DMS153 treated with DMSO at 0.1 percent for 48 hours (cell line): ENCODE results near the gene PIGS.
"Not testable (repeated sequence)": the region's sequence is repeated elsewhere in the genome, so short reads cannot be mapped to it uniquely, and the experiment has no call there.

Experiments used
- DNase-seq: peaks from one replicate; lab custom pipeline; 2025; ENCODE audit not compliant: unreplicated experiment; lab: John Stamatoyannopoulos, UW

The PIGS gene

DNA sequence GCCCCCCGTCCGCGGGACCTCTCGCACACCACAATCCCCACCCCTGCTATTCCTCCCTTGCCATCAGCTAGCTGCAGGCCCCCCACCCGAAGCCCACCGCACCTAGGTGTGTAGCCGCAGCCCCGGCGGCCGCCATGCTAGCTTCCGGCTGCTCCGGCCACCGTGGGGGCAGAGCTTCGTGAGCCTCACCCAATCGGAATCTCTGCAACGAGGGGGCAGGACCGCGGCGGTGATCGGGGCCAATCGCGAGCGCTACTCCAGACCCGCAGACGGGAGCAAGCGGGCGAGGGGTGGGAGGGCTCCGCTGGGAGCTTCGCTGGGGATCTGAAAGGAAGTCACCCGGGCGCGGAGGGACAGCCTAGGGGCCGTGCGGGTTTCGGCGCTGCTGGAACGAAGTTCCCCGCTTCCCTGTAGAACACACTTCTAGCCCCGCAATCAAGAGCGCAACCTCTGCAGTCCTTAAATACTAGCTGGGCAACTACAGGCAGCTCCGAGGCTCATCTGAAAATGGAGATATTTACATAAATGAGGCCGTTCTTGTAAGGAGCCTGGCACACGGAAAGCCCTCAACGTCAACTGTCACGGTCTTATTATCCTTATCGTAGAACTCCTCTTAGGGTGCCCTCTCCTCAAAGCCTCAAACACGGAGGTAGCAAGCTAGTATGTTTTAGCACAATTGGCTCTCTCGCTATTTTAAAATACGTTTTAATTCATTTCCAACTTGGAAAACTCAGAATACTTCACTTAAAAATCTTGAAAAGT is at the start of gene PIGS:
TSS of gene PIGS (minus strand) at position 164 of the 762 bp plus-strand sequence. CDS start at position 136, 28 bp downstream.
- peak; percentile 82 for DNase-seq

DNA sequence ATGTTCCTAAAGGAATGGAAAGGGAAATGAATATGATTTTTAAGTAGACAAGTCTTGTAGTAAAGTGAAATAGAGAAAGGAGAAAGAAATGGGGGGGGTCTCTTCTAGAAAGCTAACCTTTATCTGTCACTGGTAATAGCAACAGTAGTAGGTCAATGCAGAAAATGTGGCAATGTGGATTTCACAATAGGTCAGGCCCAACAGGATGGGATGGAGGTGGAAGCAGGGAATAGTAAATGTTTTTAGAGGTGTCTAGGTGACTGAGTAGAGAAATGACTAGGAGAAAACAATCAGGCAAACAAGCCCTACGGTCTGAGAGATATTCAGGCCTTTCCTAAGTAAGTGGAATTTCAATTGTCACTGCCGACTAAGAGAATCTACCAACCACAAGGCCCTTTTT is 48.7 kb upstream of the PIGS start:
- DNase-seq = no peak

DNA sequence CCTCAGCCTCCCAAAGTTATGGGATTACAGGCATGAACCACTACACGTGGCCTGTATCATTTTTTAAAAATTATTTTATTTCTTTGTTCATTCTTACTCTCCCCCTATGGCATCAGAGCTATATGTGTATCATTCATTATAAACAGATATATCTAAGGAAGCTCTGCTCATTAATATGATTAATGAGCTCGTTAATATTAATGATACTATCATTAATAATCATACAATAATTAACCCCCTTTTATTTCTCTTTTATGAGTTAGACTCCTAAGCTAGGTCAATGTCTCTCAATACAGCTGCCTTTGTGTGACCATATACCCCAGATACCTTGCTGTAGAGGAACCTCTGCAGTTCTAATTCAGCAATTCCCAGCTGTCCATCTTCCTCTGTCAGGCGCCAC is 47.1 kb upstream of the PIGS start:
- DNase-seq = no peak

GRCh38 chr17:28616281-28616680 is 45.0 kb upstream of the PIGS start:
- no peak for DNase-seq

GRCh38 chr17:28615260-28615940 is 44.1 kb upstream of the PIGS start:
- DNase-seq = no peak

GRCh38 chr17:28613931-28614381 is 42.6 kb upstream of the PIGS start, which contains the start of gene RSKR:
Gene RSKR (minus strand): TSS chr17:28614185. CDS start chr17:28614161, 24 bp downstream.
- DNase-seq = no peak

GRCh38 chr17:28612936-28613872 is 41.9 kb upstream of the PIGS start:
- DNase-seq = peak; percentile 44

- peak; percentile 26 for DNase-seq
These were observed 41.2 kb upstream of the PIGS start for GRCh38 chr17:28612531-28612930.

DNA sequence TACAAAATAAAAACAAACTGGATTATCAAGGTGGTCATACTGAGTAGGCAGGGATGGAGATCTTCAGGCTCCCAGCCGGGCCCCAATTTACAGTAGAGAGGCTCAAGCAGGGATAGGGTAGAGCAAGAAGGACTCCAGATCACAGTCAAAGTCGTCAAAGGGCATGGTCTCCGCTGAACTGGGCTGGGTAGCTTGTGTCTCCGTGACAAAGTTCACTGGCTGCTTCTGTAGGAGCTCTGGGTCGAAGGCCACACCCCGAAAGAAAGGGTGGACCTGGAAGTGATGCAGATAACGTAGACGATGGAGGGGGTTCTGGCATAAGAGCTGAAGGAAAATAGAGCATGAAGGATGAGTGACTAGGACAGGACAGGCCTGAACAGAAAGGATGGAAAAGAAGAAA is 39.1 kb upstream of the PIGS start:
- DNase-seq = no peak

DNA sequence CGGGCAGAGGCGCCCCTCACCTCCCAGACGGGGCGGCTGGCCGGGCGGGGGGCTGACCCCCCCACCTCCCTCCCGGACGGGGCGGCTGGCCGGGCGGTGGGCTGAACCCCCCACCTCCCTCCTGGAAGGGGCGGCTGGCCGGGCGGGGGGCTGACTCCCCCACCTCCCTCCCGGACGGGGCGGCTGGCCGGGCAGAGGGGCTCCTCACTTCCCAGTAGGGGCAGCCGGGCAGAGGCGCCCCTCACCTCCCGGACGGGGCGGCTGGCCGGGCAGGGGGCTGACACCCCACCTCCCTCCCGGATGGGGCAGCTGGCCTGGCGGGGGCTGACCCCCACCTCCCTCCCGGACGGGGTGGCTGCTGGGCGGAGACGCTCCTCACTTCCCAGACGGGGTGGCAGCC is 32.7 kb upstream of the PIGS start:
- not testable (repeated sequence) for DNase-seq

DNA sequence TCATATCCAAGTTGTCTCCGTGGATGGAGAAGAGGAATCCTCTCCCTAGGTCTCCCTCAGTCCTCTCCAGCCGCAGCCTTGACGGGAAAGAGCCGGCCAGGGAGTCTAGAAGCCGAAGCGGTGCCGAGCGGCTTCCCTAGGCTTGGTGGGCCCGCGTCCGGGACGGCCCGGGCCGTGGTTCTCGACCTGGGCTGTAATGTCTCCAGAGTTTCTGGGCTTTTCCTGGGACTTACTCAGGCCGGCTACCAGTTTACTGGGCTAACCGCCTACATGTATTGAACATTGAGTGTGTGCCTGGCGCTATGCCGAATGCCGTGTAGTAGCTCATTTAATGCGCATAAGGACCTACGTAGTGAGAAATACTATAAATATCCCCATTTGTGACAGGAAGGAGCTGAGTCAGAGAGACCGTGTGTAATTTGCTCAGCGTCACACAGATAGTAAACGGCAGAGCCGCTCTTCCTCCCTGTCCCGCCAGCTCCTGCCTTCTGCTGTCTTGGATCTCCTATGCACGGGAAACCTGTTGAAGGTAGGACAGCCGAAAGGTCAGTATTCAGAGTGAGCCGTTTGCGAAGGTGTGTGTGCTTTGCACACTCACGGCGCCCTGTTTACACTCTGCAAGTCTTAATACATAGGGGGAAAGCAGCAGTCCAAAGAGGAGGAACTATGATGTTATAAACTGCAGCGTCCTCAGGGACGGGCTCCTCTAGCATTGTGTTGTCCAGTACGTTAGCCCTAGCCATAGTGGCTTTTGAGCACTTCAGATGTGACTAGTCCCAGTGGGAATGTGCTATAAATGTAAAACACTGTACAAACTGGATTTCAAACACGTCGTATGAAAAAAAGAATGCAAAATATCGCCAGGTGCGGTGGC is 28.2 kb upstream of the PIGS start:
- peak; percentile 61 for DNase-seq

DNA sequence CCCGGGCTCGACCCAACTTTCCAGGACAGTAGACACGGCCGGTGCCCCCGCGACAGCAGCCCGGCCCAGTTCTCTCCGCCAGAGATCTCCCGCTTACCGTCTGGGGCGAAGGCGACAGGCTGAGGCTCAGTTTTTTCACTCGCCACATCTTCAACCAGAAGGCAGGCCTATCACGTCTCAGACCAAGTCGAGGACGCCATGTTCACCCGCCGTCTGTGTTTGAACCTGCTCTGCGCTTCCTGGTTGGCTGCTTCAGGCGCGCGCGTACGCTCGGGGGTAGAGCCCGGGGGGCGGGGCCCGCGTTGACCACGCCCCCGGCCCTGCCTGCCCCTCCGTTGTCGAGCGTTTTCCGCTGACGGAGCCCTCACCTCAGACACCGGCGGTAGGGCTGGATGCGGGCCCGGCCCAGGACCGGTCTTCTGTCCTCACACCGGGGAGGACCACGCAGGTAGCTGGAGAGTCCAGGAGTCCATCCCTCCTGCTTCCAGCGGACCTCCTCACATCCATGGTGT is 27.5 kb upstream of the PIGS start, which contains the start of gene SPAG5:
TSS of gene SPAG5 (minus strand) at position 227 of the 512 bp plus-strand sequence. CDS start at position 148, 79 bp downstream.
- DNase-seq = peak; percentile 95

- DNase-seq = no peak
These were observed 27.1 kb upstream of the PIGS start for GRCh38 chr17:28598389-28598788.

GRCh38 chr17:28597606-28598383 is 26.5 kb upstream of the PIGS start:
- DNase-seq = no peak

DNA sequence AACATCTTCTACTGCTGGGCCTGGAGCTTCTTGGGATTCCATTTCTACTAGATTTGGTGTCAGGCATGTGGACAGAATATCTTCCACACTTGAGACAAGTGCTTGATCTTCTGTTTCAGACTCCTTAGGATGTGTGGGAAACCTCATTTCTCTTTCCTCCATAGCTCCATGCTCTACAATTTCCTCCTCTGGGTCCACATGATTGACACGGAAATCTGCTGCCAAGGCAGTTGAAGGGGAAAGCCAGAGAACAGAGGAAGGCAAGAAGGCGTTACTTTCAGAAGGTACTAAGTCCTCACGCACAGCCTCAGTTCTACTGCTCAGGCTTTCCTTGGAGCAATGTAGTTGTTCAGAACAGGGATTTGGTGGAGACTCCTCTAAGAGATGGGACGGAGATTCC is 20.9 kb upstream of the PIGS start:
- no peak for DNase-seq

DNA sequence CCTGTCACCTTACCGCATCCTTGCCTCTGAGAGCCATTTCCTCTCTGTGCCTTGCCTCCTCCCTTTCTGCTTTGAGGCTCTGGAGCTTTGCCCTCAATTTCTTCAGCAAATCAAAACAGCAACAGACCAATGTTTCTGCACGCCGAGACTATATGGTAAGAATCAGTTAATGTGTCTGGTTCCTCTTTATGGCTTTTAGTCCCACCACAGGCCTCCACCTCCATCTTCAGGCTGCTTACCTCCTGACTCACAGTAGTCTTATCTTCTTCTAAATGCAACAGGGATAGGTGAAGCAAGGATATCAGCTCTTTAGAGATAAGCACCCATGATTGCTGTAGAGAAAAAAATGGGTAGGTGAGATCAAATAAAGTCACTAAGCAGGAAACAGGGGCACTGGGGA is 14.5 kb upstream of the PIGS start:
- DNase-seq = no peak

DNA sequence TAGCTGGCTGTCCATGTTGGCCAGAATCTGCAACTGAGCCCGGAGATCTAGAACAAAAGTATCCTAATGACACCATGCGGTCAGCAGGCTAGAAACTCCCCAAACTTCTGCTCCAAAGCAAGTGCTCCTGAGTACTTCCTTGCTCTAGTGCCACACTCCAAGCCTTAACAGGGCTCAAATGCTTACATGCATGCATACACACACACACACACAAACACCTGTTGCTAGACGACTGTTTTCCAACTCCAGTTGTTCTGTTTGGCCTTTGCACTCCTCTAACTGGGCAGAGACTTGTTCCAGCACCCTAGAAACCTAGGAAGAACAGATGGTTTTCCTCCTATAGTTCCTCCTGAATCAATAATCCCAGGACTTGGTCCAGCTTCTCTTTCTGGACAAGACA is 13.1 kb upstream of the PIGS start:
- DNase-seq = no peak

GRCh38 chr17:28582513-28582912 is 11.2 kb upstream of the PIGS start:
- DNase-seq = no peak

DNA sequence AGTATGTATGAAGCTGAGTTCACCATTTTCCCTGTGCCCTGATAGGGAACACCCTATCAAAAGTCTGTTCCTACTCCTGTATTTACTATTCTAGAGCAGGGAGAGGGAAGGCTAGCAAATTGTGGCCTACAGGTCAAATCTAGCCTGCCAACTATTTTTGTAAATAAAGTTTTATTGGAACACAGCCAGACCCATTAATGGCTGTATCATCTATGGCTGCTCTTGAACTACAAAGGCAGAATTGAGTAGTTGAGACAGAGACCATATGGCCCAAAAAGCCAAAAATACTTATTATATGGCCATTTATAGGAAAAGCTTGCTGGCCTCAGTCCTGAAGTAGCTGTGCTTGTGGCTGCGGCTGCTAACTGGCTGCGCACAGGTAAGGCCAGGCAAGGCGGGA is 9.6 kb upstream of the PIGS start:
- DNase-seq = no peak
